ENCODE measurements around the gene MFSD6. TPM values are rescaled to one million over a fixed set of nuclear protein-coding genes. Genes with fewer than 3 reads are reported as not detected.
"Not testable (repeated sequence)": the region's sequence is repeated elsewhere in the genome, so short reads cannot be mapped to it uniquely, and the experiment has no call there.

The MFSD6 gene
- polyA plus RNA-seq, 1 donor: 9.5 TPM

- no peak for DNase-seq
These were observed 94.9 kb downstream of the MFSD6 start for GRCh38 chr2:190503088-190503487.

GRCh38 chr2:190504912-190505311, 96.8 kb downstream of the MFSD6 start:
- no peak for DNase-seq

- no peak for DNase-seq
These were observed 97.5 kb downstream of the MFSD6 start for GRCh38 chr2:190505696-190506095.

- DNase-seq: no peak
These were observed 98.5 kb downstream of the MFSD6 start for GRCh38 chr2:190506666-190507065.

- DNase-seq: peak; percentile 28
These were observed 99.0 kb downstream of the MFSD6 start for GRCh38 chr2:190507135-190507534.

GRCh38 chr2:190509895-190510294, 101.7 kb downstream of the MFSD6 start:
- DNase-seq: not testable (repeated sequence)

GRCh38 chr2:190511104-190511503, 102.9 kb downstream of the MFSD6 start:
- peak; percentile 15 for DNase-seq

GRCh38 chr2:190512539-190513095, 104.5 kb downstream of the MFSD6 start:
- DNase-seq: no peak

- DNase-seq: no peak
These were observed 105.7 kb downstream of the MFSD6 start for GRCh38 chr2:190513877-190514276.

GRCh38 chr2:190514676-190515075, 106.5 kb downstream of the MFSD6 start:
- DNase-seq: no peak

- DNase-seq: no peak
These were observed 107.5 kb downstream of the MFSD6 start for GRCh38 chr2:190515687-190516086.

GRCh38 chr2:190517468-190517867, 109.3 kb downstream of the MFSD6 start:
- DNase-seq: no peak

- DNase-seq: no peak
These were observed 112.0 kb downstream of the MFSD6 start for GRCh38 chr2:190519975-190520767.

- DNase-seq: no peak
These were observed 116.8 kb downstream of the MFSD6 start for GRCh38 chr2:190524928-190525327.

GRCh38 chr2:190526105-190526750, 118.1 kb downstream of the MFSD6 start:
- no peak for DNase-seq

- DNase-seq: no peak
These were observed 119.1 kb downstream of the MFSD6 start for GRCh38 chr2:190527214-190527613.

- no peak for DNase-seq
These were observed 119.8 kb downstream of the MFSD6 start for GRCh38 chr2:190527918-190528317.

- DNase-seq: no peak
These were observed 120.4 kb downstream of the MFSD6 start for GRCh38 chr2:190528521-190529001.

- DNase-seq: no peak
These were observed 121.5 kb downstream of the MFSD6 start for GRCh38 chr2:190529486-190530247.

- DNase-seq: no peak
These were observed 122.2 kb downstream of the MFSD6 start for GRCh38 chr2:190530248-190530900.

GRCh38 chr2:190532581-190532980, 124.4 kb downstream of the MFSD6 start:
- DNase-seq: no peak
